Measurements from ENCODE around the gene SLC30A3. TPM values are rescaled to one million over a fixed set of nuclear protein-coding genes. Genes with fewer than 3 reads are reported as not detected.
A peak's percentile ranks its signal among the peaks of the same experiment; 100 is the strongest.

SLC30A3 gene
- total and polyA plus RNA-seq, 2 of the 13 experiments (the other 11 are each of a cell fraction or from before 2014, with no cell fraction given) = 0.38 to 0.79 TPM

DNA sequence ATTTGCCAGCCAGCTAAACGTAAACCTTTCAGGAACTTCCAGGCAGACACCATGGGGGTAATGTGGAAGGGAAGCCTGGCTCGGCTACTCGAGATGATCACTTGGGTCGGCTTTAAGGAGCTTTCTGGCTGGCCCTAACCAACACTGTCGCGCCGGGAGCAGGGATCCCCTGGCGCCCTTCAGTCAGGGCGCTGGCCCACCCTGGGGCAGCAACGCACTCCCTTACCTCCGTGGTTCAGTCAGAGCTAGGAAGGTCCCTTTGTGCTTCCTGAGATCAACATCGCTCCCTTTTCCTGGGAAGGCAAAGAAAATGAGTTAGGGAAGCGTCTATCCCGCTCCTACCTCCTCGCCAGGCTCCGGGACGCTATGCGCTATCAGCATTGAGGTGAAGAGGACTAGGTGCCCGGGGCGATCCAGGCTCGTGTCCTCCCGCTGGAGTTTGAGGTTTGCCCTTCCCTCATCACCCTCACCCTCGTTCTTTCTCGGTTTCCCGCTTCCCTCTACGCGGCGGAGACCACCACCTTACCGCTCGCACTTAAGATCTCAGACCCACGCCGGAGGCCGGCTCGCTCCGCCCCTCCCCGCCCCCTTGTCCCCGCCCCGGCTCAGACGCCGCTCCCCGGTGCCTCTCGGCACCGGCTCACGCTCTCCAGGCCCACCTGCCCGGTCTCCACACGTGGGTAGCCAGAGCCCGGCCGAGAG, 51.5 kb downstream of the SLC30A3 start:
- intact Hi-C loops (cut with micrococcal nuclease; ENCODE audit: unreplicated experiment) (loop anchor here (5.0 kb wide), 1 partner anchor 114 kb away; no protein-coding TSS in a partner anchor), in situ Hi-C loops (cut with HindIII; ENCODE audit: extremely low pct_ligation_motif_present, low pct_unique_long_range_greater_than_20kb) (no loop called here)
- FAIRE-seq (no peak), ATAC-seq (peak; percentile 40), DNase-seq (ENCODE audit: low spot score) (no peak)
- Histone ChIP-seq H3K27me3 (ENCODE audit: control insufficient read depth in 1 of 2, insufficient read depth in 2 of 2, low read length in 2 of 2) (no peaks in the 10 kb centered on the region; a peak in 1 of 5 replicates), H3K79me2 (ENCODE audit: insufficient read depth, low read length) (peaks cover 47% of the 10 kb centered on the region), H3K4me2 (ENCODE audit: low read depth, low read length) (peak overlapping the region; percentile 93), H3K9ac (ENCODE audit: insufficient read depth, low read depth, low read length) (peak overlapping the region; percentile 99), H3K4me3 (replicated peaks in 1 of 3; ENCODE audit: insufficient read depth in 1 of 3, low read depth in 2 of 3, low read length in 3 of 3) (peak overlapping the region; percentile 87 to 93 (median 89)), H4K20me1 (ENCODE audit: insufficient read depth, low read length) (no peaks in the 10 kb centered on the region), H2AFZ (ENCODE audit: low read length) (no peak overlapping the region), H3K27ac (ENCODE audit: extremely low read length, insufficient read depth, low read length) (peak overlapping the region; percentile 97), H3K4me1 (ENCODE audit: insufficient read depth, low read length) (peaks cover 67% of the 10 kb centered on the region), H3K36me3 (replicated peaks in 1 of 2; ENCODE audit: control insufficient read depth in 1 of 2, insufficient read depth in 2 of 2, low read length in 2 of 2) (peaks cover 15 to 43% of the 10 kb centered on the region in 2 experiments), H3K9me3 (ENCODE audit: low read length) (no peaks in the 10 kb centered on the region)
- POLR2A ChIA-PET = interaction anchor here (0.6 to 3.0 kb wide), 32 partner anchors 8 to 217 kb away, joined by 3 to 15 read pairs (median 5); partner anchors contain the start of genes ABHD1, AGBL5, CGREF1 and KHK
- CTCF ChIA-PET (ENCODE audit: low intra/inter-chr PET ratio, low total read pairs) = no interaction called here
- BruUV-seq (replicated peaks) = TSS peak; percentile 83
- WGBS (ENCODE audit: low lambda C conversion rate) = 3% methylated on average over 48 of the region's 48 CpGs
- TF ChIP-seq, protein P1, sequence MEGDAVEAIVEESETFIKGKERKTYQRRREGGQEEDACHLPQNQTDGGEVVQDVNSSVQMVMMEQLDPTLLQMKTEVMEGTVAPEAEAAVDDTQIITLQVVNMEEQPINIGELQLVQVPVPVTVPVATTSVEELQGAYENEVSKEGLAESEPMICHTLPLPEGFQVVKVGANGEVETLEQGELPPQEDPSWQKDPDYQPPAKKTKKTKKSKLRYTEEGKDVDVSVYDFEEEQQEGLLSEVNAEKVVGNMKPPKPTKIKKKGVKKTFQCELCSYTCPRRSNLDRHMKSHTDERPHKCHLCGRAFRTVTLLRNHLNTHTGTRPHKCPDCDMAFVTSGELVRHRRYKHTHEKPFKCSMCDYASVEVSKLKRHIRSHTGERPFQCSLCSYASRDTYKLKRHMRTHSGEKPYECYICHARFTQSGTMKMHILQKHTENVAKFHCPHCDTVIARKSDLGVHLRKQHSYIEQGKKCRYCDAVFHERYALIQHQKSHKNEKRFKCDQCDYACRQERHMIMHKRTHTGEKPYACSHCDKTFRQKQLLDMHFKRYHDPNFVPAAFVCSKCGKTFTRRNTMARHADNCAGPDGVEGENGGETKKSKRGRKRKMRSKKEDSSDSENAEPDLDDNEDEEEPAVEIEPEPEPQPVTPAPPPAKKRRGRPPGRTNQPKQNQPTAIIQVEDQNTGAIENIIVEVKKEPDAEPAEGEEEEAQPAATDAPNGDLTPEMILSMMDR (CRISPR knock-in tag; IDR thresholded peaks at IDR 0.05) = peak; percentile 2; the same call in 1 of the 2 replicates
- TF ChIP-seq ZNF772 (CRISPR knock-in tag; IDR thresholded peaks at IDR 0.05) (0 out of 2 replicates have a peak, but pooled peaks have one; percentile 1), HNF4G (IDR thresholded peaks at IDR 0.05; ENCODE audit: borderline replicate concordance, low read depth, low read length) (peak; percentile 2; the same call in 1 of the 2 replicates), HNF4G (CRISPR knock-in tag; IDR thresholded peaks at IDR 0.05; ENCODE audit: borderline replicate concordance, low read depth) (no peak), GPN1 (CRISPR knock-in tag; IDR thresholded peaks at IDR 0.05; ENCODE audit: borderline replicate concordance) (no peak), NAIF1 (CRISPR knock-in tag; IDR thresholded peaks at IDR 0.05; ENCODE audit: borderline replicate concordance) (peak; percentile 92), ZNF264 (CRISPR knock-in tag; IDR thresholded peaks at IDR 0.05) (0 out of 2 replicates have a peak, but pooled peaks have one; percentile 30), MXI1 (IDR thresholded peaks at IDR 0.05; ENCODE audit: borderline replicate concordance, low read depth, low read length) (peak; percentile 88; the same call in 1 of the 3 replicates), TSC22D2 (CRISPR knock-in tag; IDR thresholded peaks at IDR 0.05; ENCODE audit: borderline replicate concordance) (0 out of 2 replicates have a peak, but pooled peaks have one; percentile 26), MYNN (CRISPR knock-in tag; IDR thresholded peaks at IDR 0.05; ENCODE audit: low read depth) (0 out of 2 replicates have a peak, but pooled peaks have one; percentile 51), ZNF775 (CRISPR knock-in tag; IDR thresholded peaks at IDR 0.05; ENCODE audit: borderline replicate concordance) (0 out of 2 replicates have a peak, but pooled peaks have one; percentile 2), RBAK (CRISPR knock-in tag; IDR thresholded peaks at IDR 0.05) (no peak)
- TF ChIP-seq, protein P2, sequence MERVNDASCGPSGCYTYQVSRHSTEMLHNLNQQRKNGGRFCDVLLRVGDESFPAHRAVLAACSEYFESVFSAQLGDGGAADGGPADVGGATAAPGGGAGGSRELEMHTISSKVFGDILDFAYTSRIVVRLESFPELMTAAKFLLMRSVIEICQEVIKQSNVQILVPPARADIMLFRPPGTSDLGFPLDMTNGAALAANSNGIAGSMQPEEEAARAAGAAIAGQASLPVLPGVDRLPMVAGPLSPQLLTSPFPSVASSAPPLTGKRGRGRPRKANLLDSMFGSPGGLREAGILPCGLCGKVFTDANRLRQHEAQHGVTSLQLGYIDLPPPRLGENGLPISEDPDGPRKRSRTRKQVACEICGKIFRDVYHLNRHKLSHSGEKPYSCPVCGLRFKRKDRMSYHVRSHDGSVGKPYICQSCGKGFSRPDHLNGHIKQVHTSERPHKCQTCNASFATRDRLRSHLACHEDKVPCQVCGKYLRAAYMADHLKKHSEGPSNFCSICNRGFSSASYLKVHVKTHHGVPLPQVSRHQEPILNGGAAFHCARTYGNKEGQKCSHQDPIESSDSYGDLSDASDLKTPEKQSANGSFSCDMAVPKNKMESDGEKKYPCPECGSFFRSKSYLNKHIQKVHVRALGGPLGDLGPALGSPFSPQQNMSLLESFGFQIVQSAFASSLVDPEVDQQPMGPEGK (CRISPR knock-in tag; IDR thresholded peaks at IDR 0.05) = peak; percentile 29; the same call in 1 of the 2 replicates
- TF ChIP-seq, protein P3, sequence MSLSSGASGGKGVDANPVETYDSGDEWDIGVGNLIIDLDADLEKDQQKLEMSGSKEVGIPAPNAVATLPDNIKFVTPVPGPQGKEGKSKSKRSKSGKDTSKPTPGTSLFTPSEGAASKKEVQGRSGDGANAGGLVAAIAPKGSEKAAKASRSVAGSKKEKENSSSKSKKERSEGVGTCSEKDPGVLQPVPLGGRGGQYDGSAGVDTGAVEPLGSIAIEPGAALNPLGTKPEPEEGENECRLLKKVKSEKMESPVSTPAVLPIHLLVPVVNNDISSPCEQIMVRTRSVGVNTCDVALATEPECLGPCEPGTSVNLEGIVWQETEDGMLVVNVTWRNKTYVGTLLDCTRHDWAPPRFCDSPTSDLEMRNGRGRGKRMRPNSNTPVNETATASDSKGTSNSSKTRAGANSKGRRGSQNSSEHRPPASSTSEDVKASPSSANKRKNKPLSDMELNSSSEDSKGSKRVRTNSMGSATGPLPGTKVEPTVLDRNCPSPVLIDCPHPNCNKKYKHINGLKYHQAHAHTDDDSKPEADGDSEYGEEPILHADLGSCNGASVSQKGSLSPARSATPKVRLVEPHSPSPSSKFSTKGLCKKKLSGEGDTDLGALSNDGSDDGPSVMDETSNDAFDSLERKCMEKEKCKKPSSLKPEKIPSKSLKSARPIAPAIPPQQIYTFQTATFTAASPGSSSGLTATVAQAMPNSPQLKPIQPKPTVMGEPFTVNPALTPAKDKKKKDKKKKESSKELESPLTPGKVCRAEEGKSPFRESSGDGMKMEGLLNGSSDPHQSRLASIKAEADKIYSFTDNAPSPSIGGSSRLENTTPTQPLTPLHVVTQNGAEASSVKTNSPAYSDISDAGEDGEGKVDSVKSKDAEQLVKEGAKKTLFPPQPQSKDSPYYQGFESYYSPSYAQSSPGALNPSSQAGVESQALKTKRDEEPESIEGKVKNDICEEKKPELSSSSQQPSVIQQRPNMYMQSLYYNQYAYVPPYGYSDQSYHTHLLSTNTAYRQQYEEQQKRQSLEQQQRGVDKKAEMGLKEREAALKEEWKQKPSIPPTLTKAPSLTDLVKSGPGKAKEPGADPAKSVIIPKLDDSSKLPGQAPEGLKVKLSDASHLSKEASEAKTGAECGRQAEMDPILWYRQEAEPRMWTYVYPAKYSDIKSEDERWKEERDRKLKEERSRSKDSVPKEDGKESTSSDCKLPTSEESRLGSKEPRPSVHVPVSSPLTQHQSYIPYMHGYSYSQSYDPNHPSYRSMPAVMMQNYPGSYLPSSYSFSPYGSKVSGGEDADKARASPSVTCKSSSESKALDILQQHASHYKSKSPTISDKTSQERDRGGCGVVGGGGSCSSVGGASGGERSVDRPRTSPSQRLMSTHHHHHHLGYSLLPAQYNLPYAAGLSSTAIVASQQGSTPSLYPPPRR (CRISPR knock-in tag; IDR thresholded peaks at IDR 0.05; ENCODE audit: borderline replicate concordance) = peak; percentile 9; the same call in 1 of the 2 replicates
